Inferior parietal cortex (tissue), 1 donor: ENCODE results near the gene PAK4.
"Not testable (repeated sequence)": the region's sequence is repeated elsewhere in the genome, so short reads cannot be mapped to it uniquely, and the experiment has no call there.

Experiments
- DNase-seq: peaks from one replicate; pipeline ENCODE4 v3.0.0-alpha.2; 2016; ENCODE audit errors: extremely low spot score

The PAK4 gene

GRCh38 chr19:39206122-39206521, 80.5 kb downstream of the PAK4 start:
- DNase-seq = no peak

GRCh38 chr19:39207293-39207836, 81.8 kb downstream of the PAK4 start:
- no peak for DNase-seq

- DNase-seq = no peak
These were observed 82.7 kb downstream of the PAK4 start for GRCh38 chr19:39208175-39208795.

DNA sequence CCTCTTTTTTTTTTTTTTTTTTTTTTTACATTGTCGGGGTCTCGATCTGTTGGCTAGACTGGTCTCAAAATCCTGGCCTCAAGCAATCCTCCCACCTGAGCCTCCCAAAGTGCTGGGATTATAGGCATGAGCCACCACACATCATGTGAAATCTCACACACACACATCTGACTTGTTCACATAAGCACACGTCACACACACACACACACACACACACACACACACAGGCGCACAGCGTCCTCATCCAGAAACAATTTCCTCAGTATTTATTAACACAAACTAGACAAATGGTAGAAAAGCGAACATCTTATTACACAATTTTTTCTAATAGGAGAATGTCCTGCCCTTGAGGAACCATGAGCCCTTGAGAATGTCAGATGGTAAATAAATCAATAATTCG, 83.6 kb downstream of the PAK4 start:
- DNase-seq = no peak

- DNase-seq = no peak
These were observed 86.3 kb downstream of the PAK4 start for GRCh38 chr19:39211731-39212374.

- DNase-seq = no peak
These were observed 86.8 kb downstream of the PAK4 start for GRCh38 chr19:39212375-39212742.

GRCh38 chr19:39215323-39215722, 89.7 kb downstream of the PAK4 start:
- DNase-seq = not testable (repeated sequence)

GRCh38 chr19:39217094-39217493, 91.5 kb downstream of the PAK4 start:
- no peak for DNase-seq

DNA sequence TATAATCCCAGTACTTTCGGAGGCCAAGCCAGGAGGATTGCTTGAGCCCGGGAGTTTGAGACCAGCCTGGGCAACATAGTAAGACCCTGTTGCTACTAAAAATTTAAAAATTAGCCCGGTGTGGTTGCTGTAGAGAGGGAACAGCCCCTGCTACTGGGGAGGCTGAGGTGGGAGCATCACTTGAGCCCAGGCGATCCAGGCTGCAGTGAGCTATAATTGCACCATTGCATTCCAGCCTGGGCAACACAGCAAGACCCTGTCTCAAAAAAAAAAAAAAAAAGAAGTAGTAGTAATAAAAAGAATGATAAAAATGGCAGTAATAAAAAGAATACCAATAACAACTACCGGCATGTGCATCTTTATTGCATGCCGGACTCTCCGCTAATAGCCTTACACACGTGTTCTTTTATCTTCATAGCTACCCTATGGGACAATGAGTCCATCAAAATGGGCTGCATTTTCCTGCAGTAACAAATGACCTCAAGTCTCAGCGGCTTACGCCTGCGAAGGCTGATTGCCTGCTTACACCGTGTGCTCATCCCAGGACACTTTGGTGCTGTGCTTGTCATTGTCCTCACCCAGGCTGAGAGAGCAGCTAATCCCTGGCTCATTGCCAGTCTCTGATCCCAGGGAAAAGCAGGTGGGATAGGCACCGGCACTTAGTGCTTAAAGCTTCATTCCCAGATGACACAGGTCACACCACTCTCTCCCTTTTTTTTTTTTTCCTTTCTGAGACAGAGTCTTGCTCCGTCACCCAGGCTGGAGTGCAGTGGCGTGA, 92.8 kb downstream of the PAK4 start:
- DNase-seq = no peak

DNA sequence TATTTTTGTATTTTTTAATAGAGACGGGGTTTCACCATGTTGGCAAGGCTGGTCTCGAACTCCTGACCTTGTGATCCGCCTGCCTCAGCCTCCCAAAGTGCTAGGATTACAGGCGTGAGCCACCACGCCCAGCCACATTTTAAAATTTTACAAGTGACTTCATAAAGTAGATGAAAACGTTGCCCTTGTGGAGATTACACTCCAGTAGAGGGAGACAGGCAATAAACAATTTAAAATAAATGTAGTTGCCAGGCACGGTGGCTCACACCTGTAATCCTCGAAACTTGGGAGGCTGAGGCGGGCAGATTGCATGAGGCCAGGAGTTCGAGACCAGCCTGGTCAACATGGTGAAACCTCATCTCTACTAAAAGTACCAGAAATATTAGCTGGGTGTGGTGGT, 93.5 kb downstream of the PAK4 start:
- not testable (repeated sequence) for DNase-seq

- DNase-seq = no peak
These were observed 98.2 kb downstream of the PAK4 start for GRCh38 chr19:39223703-39224279.

DNA sequence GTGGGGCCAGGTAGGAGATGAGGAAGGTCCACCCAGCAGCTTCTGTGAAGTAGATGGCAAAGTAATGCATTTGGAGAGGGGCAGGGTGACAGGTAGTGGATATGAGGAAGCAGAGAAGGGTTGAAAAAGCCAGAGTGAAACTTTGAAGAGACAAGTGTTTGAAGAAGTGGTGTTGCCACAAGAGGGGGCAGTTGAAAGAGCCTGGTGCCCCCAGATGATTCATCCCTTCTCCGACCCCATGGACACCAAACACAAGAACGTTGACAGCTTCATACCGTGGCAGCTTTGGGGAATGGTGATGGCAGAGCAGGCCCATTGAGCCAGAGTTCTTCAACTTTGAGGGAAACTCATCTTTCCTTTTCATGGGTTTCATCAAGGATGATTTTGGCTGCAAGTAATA, 99.3 kb downstream of the PAK4 start:
- no peak for DNase-seq
